ENCODE results near the gene MMP2. TPM values are rescaled to one million over a fixed set of nuclear protein-coding genes. Genes with fewer than 3 reads are reported as not detected.
A peak's percentile ranks its signal among the peaks of the same experiment; 100 is the strongest.

The MMP2 gene
- total and polyA plus RNA-seq, 2 experiments from 2014 or later, result 25.6 to 43.8 TPM

GRCh38 chr16:55500530-55501011 lies 21.6 kb downstream of the MMP2 start (continued):
- TF ChIP-seq REST (IDR thresholded peaks at IDR 0.05; ENCODE audit: unreplicated experiment) (no peak), EZH2phosphoT487 (IDR thresholded peaks at IDR 0.05; ENCODE audit: unreplicated experiment) (no peak)

GRCh38 chr16:55501549-55502322 lies 22.7 kb downstream of the MMP2 start:
- peaks cover 20% of the 10 kb centered on the region for H3K36me3 Mint-ChIP-seq (ENCODE audit: low read depth)
- DNase-seq (ENCODE audit: low spot score) (peak; percentile 55), ATAC-seq (peak; percentile 76)
- no peak overlapping the region for H3K27ac Mint-ChIP-seq
- Histone ChIP-seq H3K79me2 (replicated peaks; ENCODE audit: insufficient read depth) (no peaks in the 10 kb centered on the region), H3F3A (replicated peaks; ENCODE audit: low read depth) (no peaks in the 10 kb centered on the region), H3K36me3 (ENCODE audit: insufficient read depth) (no peaks in the 10 kb centered on the region; the same call in 1 of the 2 replicates), H3K27me3 (ENCODE audit: insufficient read depth) (no peaks in the 10 kb centered on the region), H3K4me3 (no peak overlapping the region), H3K9me2 (ENCODE audit: insufficient read depth) (no peaks in the 10 kb centered on the region), H3K27ac (ENCODE audit: low read depth) (no peak overlapping the region), H3K4me1 (ENCODE audit: insufficient read depth) (peaks cover 5% of the 10 kb centered on the region), H3K4me2 (no peak overlapping the region), H2AFZ (no peak overlapping the region), H4K20me1 (replicated peaks; ENCODE audit: insufficient read depth) (no peaks in the 10 kb centered on the region; the same call in 1 of the 2 replicates)
- no peak overlapping the region; the same call in 2 of the 3 replicates for H3K4me3 Mint-ChIP-seq
- TF ChIP-seq ETS1 (IDR thresholded peaks at IDR 0.05) (no peak), POLR2AphosphoS5 (IDR thresholded peaks at IDR 0.05; ENCODE audit: low read depth) (no peak), ZNF114 (CRISPR knock-in tag; IDR thresholded peaks at IDR 0.05) (no peak), CTCF (conservative IDR thresholded peaks at IDR 0.05; ENCODE audit: low read depth in 2 of 2) (peak; percentile 59 to 65), NANOG (IDR thresholded peaks at IDR 0.05; ENCODE audit: borderline replicate concordance) (no peak), STAT1 (IDR thresholded peaks at IDR 0.05; ENCODE audit: unreplicated experiment) (no peak)
- H3K9me3 Mint-ChIP-seq, result no peaks in the 10 kb centered on the region
- peaks cover 2% of the 10 kb centered on the region for H3K27me3 Mint-ChIP-seq (ENCODE audit: insufficient read depth, low read depth, poor library complexity)
- H3K4me1 Mint-ChIP-seq, result no peaks in the 10 kb centered on the region; the same call in 2 of the 3 replicates

Measured in GM23338 (cell line).